CMK (cell line): ENCODE data around the gene CMTR1.
A peak's percentile ranks its signal among the peaks of the same experiment; 100 is the strongest.
"Not testable (repeated sequence)": the region's sequence is repeated elsewhere in the genome, so short reads cannot be mapped to it uniquely, and the experiment has no call there.

Experiments used
- DNase-seq: peaks from one replicate; pipeline ENCODE4 v3.0.0-alpha.2; 2010; ENCODE audit warnings: low read depth

Gene CMTR1

DNA sequence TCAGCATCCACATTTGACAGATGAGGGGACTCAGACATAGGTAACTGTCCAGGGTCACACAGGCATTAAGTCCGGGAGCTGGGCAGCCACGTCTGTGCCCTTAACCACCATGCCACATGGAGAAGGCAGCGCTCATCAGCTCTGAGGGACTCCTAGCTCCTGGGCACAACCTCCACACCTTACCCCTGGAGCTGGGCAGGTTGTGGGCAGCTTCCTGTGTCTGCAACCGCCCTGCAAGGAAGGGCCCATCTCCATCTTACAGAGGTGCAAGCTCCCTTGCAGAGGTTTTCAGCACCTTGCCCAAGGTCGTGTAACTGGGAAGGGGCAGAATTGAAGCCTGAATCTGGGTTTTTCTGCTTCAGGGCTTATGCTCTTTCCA, 58.8 kb downstream of the CMTR1 start:
- no peak for DNase-seq

- no peak for DNase-seq
Observed at GRCh38 chr6:37492236-37492972, 59.4 kb downstream of the CMTR1 start.

DNA sequence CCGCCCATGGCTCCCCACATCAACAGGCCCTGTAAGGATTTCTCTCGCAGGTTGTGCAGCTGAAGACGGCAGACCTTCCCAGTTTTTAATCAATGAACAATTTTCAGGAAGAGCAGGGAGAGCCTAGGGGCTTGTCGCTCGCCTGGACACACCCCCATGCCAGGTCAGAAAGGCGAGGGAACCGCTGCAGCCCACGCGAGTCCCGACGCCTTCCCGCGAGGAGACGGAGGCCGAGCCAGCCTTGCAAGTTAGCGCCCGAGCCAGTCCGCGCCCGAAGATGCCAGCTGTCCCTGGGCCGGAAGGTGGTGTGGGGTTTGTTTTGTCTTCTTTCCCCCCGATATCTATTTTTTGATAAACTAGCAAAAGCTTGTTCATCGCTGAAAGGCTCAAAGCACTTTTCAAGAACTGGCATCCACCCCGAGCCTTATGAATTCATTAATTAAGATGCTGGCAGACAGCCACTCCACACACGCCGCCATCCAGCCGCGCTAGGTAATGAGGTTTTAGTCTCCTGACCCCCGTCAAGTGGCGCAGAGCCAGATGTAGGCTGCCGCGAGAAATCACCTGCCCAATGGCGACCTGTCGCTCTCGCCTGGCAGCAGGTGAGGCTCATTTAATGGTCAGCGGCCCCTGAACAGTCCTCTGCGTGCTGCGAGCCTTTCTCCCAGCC, 60.1 kb downstream of the CMTR1 start:
- DNase-seq: no peak

GRCh38 chr6:37493661-37493995, 60.6 kb downstream of the CMTR1 start:
- DNase-seq: no peak

- DNase-seq: no peak
Observed at GRCh38 chr6:37495244-37495934, 62.4 kb downstream of the CMTR1 start.

DNA sequence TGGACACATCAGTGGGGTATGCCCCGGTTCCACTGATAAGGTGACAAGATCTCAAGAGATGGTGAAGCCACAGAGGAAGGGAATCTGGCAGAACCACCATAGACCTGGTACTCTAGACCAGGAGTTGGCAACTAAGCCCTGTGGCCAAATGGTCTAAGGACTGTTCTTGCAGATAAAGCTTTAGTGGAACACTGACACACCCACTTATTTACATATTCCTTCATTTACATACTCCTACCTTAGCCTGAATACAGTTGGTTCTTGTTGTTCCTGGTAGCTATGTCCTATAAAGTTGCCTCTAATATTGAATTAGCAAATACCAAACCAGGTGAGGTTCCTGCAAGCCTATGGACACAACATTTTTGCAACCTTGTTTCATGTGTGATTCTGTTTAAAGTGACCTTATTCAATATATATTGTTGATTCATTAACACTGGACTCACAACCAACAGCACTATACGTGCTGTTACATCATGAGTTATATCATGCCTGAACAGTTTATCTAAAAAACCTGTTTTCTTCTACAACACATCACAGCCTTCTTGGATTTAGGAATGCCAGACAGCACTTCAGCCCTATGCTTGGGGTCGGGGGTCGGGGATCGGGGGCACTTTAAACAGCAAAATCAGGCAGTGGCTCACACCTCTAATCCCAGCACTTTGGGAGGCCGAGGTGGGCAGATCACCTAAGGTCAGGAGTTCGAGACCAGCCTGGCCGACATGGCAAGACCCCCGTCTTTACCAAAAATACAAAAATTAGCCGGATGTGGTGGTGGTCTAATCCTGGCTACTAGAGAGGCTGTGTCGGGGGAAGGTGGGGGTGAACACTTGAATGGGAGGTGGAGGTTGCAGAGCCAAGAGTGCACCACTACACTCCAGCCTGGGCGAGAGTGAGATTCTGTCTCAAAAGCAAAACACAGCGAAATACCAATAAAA, 64.2 kb downstream of the CMTR1 start:
- DNase-seq: no peak

- DNase-seq: peak; percentile 99
Observed at GRCh38 chr6:37499433-37500293, 66.6 kb downstream of the CMTR1 start, which contains the start of gene CCDC167. TSS of gene CCDC167 (minus strand) at chr6:37499893. CDS start at chr6:37499863, 30 bp downstream.

DNA sequence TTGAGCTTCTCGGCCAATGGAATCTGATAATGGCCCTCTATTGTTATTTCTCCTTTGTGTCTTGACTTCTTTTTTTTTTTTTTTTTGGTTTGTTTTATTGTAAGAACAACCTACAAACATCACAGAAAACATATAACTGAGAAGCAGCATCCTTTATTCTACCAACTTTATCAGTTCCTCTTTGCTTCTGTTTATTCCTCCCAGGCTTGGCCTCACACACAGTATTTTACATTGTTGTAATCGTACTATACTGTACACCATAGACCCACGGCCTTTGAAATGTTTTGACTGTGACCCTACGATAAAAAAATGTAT, 67.2 kb downstream of the CMTR1 start:
- no peak for DNase-seq

DNA sequence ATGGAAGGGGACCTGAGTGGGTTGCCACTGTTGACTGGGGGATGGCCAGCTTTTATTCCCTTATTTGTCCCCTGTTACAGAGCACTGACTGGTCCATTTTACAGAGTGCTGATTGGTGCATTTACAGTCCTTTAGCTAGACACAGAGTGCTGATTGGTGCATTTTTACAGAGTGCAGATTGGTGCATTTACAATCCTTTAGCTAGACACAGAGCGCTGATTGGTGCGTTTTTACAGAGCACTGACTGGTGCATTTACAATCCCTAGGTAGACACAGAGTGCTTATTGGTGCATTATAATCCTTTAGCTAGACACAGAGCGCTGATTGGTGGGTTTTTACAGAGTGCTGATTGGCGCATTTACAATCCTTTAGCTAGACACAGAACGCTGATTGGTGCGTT, 67.9 kb downstream of the CMTR1 start:
- not testable (repeated sequence) for DNase-seq

- no peak for DNase-seq
Observed at GRCh38 chr6:37501632-37502491, 68.8 kb downstream of the CMTR1 start.

GRCh38 chr6:37502703-37503291, 69.8 kb downstream of the CMTR1 start:
- no peak for DNase-seq

- DNase-seq: no peak
Observed at GRCh38 chr6:37503309-37503965, 70.4 kb downstream of the CMTR1 start.

DNA sequence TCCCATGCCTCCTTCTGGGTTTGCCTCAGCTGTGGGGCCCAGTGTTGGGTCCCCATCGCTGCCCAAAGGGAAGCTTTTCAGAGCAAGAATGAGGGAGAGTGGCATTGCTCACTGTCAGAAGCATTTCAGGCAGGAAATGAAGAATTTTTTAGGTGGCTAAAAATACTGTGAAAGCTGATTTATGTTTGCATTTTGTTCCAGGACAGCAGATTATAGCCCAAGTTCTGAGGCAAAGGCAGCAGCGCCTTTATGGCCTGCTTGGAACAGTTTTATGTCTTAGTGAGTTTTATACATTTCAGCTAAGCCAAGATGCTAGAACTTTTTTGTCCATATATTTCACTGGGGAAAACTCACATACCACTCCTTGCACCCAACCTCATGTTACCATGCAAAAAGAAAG, 71.0 kb downstream of the CMTR1 start:
- DNase-seq: no peak

DNA sequence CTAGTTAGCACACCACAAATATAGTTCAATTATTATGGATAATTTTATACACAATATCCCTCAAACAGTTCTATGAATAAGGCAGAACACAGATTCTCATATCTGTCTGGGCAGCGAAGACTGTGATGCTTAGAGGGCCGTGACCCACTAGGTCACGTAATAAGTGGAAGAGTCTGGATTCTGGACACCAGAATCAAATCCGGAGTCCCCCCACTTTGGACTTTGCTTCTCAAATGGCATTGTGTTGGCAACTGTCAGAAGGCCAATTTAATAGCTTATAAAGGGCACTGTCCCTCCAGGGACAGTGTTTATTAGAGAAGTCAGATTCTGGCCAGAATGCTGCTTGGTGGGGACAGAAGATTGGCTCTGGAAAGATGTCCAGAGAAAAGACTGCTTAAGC, 73.5 kb downstream of the CMTR1 start:
- DNase-seq: no peak

GRCh38 chr6:37507077-37507476, 74.1 kb downstream of the CMTR1 start:
- no peak for DNase-seq

- DNase-seq: no peak
Observed at GRCh38 chr6:37507690-37508421, 74.8 kb downstream of the CMTR1 start.

- DNase-seq: no peak
Observed at GRCh38 chr6:37511201-37511600, 78.2 kb downstream of the CMTR1 start.

GRCh38 chr6:37511910-37512399, 78.9 kb downstream of the CMTR1 start:
- no peak for DNase-seq
